AG04450 (cell line): ENCODE results near the gene SHANK3. TPM values are rescaled to one million over a fixed set of nuclear protein-coding genes. Genes with fewer than 3 reads are reported as not detected.

Experiments
- CTCF ChIA-PET: fragments of 300-600, 350-600 bp; formaldehyde crosslinking; extraction: SDS; loops from one replicate; lab custom pipeline; 2022; ENCODE audit warnings: antibody characterized with exemption, inconsistent platforms; lab: Charles Lee
- POLR2A ChIA-PET: fragments of 350-600 bp; formaldehyde crosslinking; extraction: SDS; loops from one replicate; lab custom pipeline; 2021; ENCODE audit warnings: antibody characterized with exemption, inconsistent platforms; lab: Yijun Ruan, JAX
- DNase-seq: peaks from one replicate; pipeline ENCODE4 v3.0.0-alpha.2; 2011; ENCODE audit warnings: low read depth, low spot score
- H3K27ac ChIP-seq: one replicate; pipeline ENCODE4 v1.5.1; 2012; ENCODE audit warnings: low read depth, low read length, control low read depth
- H3K27me3 ChIP-seq: one replicate; pipeline ENCODE4 v1.6.0; 2012; ENCODE audit warnings: low read length; ENCODE audit not compliant: control insufficient read depth, insufficient read depth
- H3K4me3 ChIP-seq: 2 replicates; pipeline ENCODE4 v1.5.1; 2011; ENCODE audit warnings: mild to moderate bottlenecking, low read depth, low read length, control low read depth
- H3K9me3 ChIP-seq: 2 replicates; pipeline ENCODE4 v1.5.1; 2012; ENCODE audit warnings: low read length; ENCODE audit not compliant: control insufficient read depth, insufficient read depth
- polyA plus RNA-seq: library from polyadenylated mRNA; depleted of rRNA; stranded (reverse); fragments of >200 nt; gene quantifications from 2 replicates; pipeline ENCODE4 v1.2.3, GENCODE V29; 2011; rRNA removed
- small RNA-seq: library from RNA; depleted of rRNA; stranded (forward); fragments of <200 nt; gene quantifications from one replicate; pipeline ENCODE3, GENCODE V24; 2012; ENCODE audit warnings: low read depth; ENCODE audit not compliant: insufficient read length
- TF ChIP-seq, protein P1 (sequence below): IDR thresholded peaks from 2 replicates; pipeline ENCODE4 v1.5.1; 2011; ENCODE audit warnings: low read depth, low read length, control low read depth, inconsistent platforms

The SHANK3 gene
- polyA plus RNA-seq, 1 experiment, result 0.47 TPM

DNA sequence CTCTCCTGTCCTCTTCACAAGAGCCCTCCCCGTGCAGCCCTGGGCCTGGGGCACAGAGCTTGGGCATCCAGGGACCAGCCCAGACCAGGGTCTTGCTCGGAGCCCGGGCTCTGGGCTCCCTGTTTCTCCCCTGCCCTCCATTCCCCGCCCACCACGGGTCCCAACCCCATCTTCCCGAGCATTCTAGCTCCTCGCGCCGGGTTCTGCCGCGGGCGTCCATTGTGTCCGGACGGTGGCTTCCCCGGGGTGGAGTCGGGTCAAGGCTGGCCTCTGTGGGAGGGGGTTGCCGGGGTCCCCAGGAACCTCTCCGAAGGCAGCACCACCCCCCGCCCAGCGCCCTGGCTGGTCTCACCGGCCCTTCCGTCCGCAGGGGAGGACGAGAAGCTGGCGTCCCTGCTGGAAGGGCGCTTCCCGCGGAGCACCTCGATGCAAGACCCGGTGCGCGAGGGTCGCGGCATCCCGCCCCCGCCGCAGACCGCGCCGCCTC is 47.2 kb downstream of the SHANK3 start:
- TF ChIP-seq, protein P1, sequence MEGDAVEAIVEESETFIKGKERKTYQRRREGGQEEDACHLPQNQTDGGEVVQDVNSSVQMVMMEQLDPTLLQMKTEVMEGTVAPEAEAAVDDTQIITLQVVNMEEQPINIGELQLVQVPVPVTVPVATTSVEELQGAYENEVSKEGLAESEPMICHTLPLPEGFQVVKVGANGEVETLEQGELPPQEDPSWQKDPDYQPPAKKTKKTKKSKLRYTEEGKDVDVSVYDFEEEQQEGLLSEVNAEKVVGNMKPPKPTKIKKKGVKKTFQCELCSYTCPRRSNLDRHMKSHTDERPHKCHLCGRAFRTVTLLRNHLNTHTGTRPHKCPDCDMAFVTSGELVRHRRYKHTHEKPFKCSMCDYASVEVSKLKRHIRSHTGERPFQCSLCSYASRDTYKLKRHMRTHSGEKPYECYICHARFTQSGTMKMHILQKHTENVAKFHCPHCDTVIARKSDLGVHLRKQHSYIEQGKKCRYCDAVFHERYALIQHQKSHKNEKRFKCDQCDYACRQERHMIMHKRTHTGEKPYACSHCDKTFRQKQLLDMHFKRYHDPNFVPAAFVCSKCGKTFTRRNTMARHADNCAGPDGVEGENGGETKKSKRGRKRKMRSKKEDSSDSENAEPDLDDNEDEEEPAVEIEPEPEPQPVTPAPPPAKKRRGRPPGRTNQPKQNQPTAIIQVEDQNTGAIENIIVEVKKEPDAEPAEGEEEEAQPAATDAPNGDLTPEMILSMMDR, result no peak
- peaks cover 17% of the 10 kb centered on the region for H3K27me3 ChIP-seq
- no peak for DNase-seq
- CTCF ChIA-PET, result interaction anchor here (1.2 kb wide), 1 partner anchor 12 kb away, joined by 6 read pairs; no protein-coding TSS in a partner anchor
- H3K9me3 ChIP-seq, result peaks cover 5% of the 10 kb centered on the region; the same call in 1 of the 2 replicates
- POLR2A ChIA-PET, result no interaction called here
- no peak overlapping the region for H3K4me3 ChIP-seq
- H3K27ac ChIP-seq, result no peak overlapping the region

DNA sequence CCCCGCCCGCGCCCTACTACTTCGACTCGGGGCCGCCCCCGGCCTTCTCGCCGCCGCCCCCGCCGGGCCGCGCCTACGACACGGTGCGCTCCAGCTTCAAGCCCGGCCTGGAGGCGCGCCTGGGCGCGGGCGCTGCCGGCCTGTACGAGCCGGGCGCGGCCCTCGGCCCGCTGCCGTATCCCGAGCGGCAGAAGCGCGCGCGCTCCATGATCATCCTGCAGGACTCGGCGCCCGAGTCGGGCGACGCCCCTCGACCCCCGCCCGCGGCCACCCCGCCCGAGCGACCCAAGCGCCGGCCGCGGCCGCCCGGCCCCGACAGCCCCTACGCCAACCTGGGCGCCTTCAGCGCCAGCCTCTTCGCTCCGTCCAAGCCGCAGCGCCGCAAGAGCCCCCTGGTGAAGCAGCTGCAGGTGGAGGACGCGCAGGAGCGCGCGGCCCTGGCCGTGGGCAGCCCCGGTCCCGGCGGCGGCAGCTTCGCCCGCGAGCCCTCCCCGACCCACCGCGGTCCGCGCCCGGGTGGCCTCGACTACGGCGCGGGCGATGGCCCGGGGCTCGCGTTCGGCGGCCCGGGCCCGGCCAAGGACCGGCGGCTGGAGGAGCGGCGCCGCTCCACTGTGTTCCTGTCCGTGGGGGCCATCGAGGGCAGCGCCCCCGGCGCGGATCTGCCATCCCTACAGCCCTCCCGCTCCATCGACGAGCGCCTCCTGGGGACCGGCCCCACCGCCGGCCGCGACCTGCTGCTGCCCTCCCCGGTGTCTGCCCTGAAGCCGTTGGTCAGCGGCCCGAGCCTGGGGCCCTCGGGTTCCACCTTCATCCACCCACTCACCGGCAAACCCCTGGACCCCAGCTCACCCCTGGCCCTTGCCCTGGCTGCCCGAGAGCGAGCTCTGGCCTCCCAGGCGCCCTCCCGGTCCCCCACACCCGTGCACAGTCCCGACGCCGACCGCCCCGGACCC is 48.0 kb downstream of the SHANK3 start:
- DNase-seq, result no peak
- H3K9me3 ChIP-seq, result peaks cover 5% of the 10 kb centered on the region; the same call in 1 of the 2 replicates
- POLR2A ChIA-PET, result no interaction called here
- peaks cover 17% of the 10 kb centered on the region for H3K27me3 ChIP-seq
- CTCF ChIA-PET, result interaction anchor here (1.2 kb wide), 1 partner anchor 12 kb away, joined by 6 read pairs; no protein-coding TSS in a partner anchor
- H3K4me3 ChIP-seq, result no peak overlapping the region
- no peak overlapping the region for H3K27ac ChIP-seq
- TF ChIP-seq, protein P1, result no peak

DNA sequence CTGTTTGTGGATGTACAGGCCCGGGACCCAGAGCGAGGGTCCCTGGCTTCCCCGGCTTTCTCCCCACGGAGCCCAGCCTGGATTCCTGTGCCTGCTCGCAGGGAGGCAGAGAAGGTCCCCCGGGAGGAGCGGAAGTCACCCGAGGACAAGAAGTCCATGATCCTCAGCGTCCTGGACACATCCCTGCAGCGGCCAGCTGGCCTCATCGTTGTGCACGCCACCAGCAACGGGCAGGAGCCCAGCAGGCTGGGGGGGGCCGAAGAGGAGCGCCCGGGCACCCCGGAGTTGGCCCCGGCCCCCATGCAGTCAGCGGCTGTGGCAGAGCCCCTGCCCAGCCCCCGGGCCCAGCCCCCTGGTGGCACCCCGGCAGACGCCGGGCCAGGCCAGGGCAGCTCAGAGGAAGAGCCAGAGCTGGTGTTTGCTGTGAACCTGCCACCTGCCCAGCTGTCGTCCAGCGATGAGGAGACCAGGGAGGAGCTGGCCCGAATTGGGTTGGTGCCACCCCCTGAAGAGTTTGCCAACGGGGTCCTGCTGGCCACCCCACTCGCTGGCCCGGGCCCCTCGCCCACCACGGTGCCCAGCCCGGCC is 48.7 kb downstream of the SHANK3 start:
- no peak overlapping the region for H3K27ac ChIP-seq
- POLR2A ChIA-PET, result no interaction called here
- CTCF ChIA-PET, result interaction anchor here (1.1 to 1.2 kb wide), 2 partner anchors 11 kb away, joined by 5 to 6 read pairs; no protein-coding TSS in a partner anchor
- no peak for DNase-seq
- TF ChIP-seq, protein P1, result no peak
- peaks cover 17% of the 10 kb centered on the region for H3K27me3 ChIP-seq
- peaks cover 5% of the 10 kb centered on the region; the same call in 1 of the 2 replicates for H3K9me3 ChIP-seq
- H3K4me3 ChIP-seq, result no peak overlapping the region

DNA sequence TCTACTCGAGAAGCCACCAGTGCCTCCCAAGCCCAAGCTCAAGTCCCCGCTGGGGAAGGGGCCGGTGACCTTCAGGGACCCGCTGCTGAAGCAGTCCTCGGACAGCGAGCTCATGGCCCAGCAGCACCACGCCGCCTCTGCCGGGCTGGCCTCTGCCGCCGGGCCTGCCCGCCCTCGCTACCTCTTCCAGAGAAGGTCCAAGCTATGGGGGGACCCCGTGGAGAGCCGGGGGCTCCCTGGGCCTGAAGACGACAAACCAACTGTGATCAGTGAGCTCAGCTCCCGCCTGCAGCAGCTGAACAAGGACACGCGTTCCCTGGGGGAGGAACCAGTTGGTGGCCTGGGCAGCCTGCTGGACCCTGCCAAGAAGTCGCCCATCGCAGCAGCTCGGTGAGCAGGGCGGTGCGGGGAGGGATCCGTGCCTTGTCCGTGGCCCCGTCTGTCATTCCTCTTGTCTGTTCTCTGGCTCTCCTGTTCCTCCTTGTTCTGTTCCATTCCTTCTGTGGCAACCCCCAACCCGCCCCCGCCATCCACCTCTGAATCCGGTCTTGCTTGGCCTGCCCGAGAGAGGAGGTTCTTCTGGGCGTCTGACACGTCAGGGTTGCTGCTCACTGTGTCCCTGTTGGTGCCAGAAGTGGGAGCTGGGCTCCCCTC is 49.6 kb downstream of the SHANK3 start:
- Histone ChIP-seq H3K27ac (no peak overlapping the region), H3K9me3 (peaks cover 5% of the 10 kb centered on the region; the same call in 1 of the 2 replicates), H3K4me3 (no peak overlapping the region), H3K27me3 (peaks cover 17% of the 10 kb centered on the region)
- DNase-seq, result no peak
- TF ChIP-seq, protein P1, result no peak
- CTCF ChIA-PET, result interaction anchor here (1.1 kb wide), 1 partner anchor 10 kb away, joined by 5 read pairs; no protein-coding TSS in a partner anchor
- POLR2A ChIA-PET, result no interaction called here

Small RNAs within 50 kb of the gene (small RNA-seq; reads per million reads assigned to genes)
- gene RF00019 (not detected), gene RNU6-409P (not detected)

Other genes starting within 250 kb of the SHANK3 start
- 16.4 and 20.5 TPM in 2 replicates for gene SBF1, start 197.8 kb upstream of the SHANK3 start, polyA plus RNA-seq
- 3.1 and 3.6 TPM in 2 replicates for gene ADM2, start 191.3 kb upstream of the SHANK3 start, polyA plus RNA-seq
- gene MIOX, start 186.0 kb upstream of the SHANK3 start, polyA plus RNA-seq, result 0.14 and 0.22 TPM in 2 replicates
- gene LMF2, start 165.1 kb upstream of the SHANK3 start, polyA plus RNA-seq, result 25.7 and 46.6 TPM in 2 replicates
- 10.4 and 13.2 TPM in 2 replicates for gene NCAPH2, start 164.6 kb upstream of the SHANK3 start, polyA plus RNA-seq
- gene SCO2, start 147.2 kb upstream of the SHANK3 start, polyA plus RNA-seq, result 0.15 and 0.60 TPM in 2 replicates
- gene TYMP, start 142.8 kb upstream of the SHANK3 start, polyA plus RNA-seq, result 2.9 and 3.6 TPM in 2 replicates
- gene KLHDC7B, start 126.9 kb upstream of the SHANK3 start, polyA plus RNA-seq, result 0.02 and 0.04 TPM in 2 replicates
- gene SYCE3, start 109.9 kb upstream of the SHANK3 start, polyA plus RNA-seq, result not detected in 2 replicates
- 0.99 and 1.2 TPM in 2 replicates for gene CPT1B, start 94.4 kb upstream of the SHANK3 start, polyA plus RNA-seq
- gene CHKB, start 90.0 kb upstream of the SHANK3 start, polyA plus RNA-seq, result 22.5 and 28.2 TPM in 2 replicates
- gene MAPK8IP2, start 72.0 kb upstream of the SHANK3 start, polyA plus RNA-seq, result 0.14 and 0.16 TPM in 2 replicates
- 14.3 and 22.0 TPM in 2 replicates for gene ARSA, start 44.7 kb upstream of the SHANK3 start, polyA plus RNA-seq
- gene ACR, start 65.4 kb downstream of the SHANK3 start, polyA plus RNA-seq, result not detected in 2 replicates
- gene RABL2B, start 110.8 kb downstream of the SHANK3 start, polyA plus RNA-seq, result 31.4 and 31.5 TPM in 2 replicates